HFFc6 (cell line): ENCODE results near the gene AP1G1. TPM values are rescaled to one million over a fixed set of nuclear protein-coding genes. Genes with fewer than 3 reads are reported as not detected.

Experiments
- DNase-seq: peaks from one replicate; pipeline ENCODE4 v3.0.0-alpha.2; 2018
- H3K27ac Mint-ChIP-seq: 2 replicates; pipeline ENCODE4 v1.8.0; 2020; ENCODE audit warnings: mild to moderate bottlenecking, mixed read lengths
- H3K27me3 Mint-ChIP-seq: 2 replicates; pipeline ENCODE4 v1.8.0; 2021; ENCODE audit warnings: mild to moderate bottlenecking, moderate library complexity, mixed read lengths; ENCODE audit not compliant: insufficient read depth
- H3K36me3 Mint-ChIP-seq: 2 replicates; pipeline ENCODE4 v1.8.0; 2021; ENCODE audit warnings: low read depth, mixed read lengths
- H3K4me1 Mint-ChIP-seq: 2 replicates; pipeline ENCODE4 v1.8.0; 2020; ENCODE audit warnings: low read depth, mixed read lengths
- H3K4me3 Mint-ChIP-seq: 2 replicates; pipeline ENCODE4 v1.8.0; 2020; ENCODE audit warnings: mild to moderate bottlenecking, moderate library complexity, mixed read lengths
- H3K9me3 Mint-ChIP-seq: 2 replicates; pipeline ENCODE4 v1.8.0; 2020; ENCODE audit warnings: mild to moderate bottlenecking, mixed read lengths
- CTCF ChIP-seq: fragments of 200-600 bp; sonication (generic); IDR thresholded peaks from 2 replicates; pipeline ENCODE4 v1.5.0; 2021; ENCODE audit warnings: antibody characterized with exemption, mild to moderate bottlenecking
- total RNA-seq, 6 experiments: library from RNA; stranded (reverse); fragmentation: NEBNext Ultra II Directional; extraction: Animal tissue kit (Norgen Biotek cat#: 25700); gene quantifications; 2 replicates in 1 of 6; 3 replicates in 5 of 6; pipeline ENCODE4 v1.2.3, GENCODE V29; 2021

Gene AP1G1
- total RNA-seq, 6 experiments from 2014 or later, result 87.5 to 115 (median 106) TPM

DNA sequence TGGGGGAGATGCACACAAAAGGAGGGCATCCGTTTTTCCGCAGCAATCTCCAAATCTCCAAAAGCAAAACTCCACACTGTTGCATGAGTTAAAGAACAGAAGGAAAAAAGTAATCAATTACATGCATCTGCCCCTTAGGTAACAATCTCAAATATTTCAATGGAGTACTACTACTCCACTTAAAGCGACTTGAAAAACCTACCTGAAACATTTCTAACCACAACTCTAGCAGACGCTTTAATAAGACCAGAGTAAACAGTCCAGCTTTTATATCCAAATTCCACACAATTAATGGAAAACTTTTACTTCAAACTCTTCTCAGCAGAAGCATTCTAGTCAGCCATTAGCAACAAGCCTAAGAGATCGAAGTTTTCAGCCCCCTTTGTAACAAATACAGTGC, 29.9 kb downstream of the AP1G1 start:
- TF ChIP-seq CTCF, result no peak
- DNase-seq, result no peak
- peaks cover 15% of the 10 kb centered on the region for H3K4me1 Mint-ChIP-seq
- no peaks in the 10 kb centered on the region for H3K27me3 Mint-ChIP-seq
- H3K27ac Mint-ChIP-seq, result no peak overlapping the region; the same call in 1 of the 2 replicates
- no peak overlapping the region for H3K4me3 Mint-ChIP-seq
- no peaks in the 10 kb centered on the region for H3K9me3 Mint-ChIP-seq
- H3K36me3 Mint-ChIP-seq, result peaks cover 15% of the 10 kb centered on the region

DNA sequence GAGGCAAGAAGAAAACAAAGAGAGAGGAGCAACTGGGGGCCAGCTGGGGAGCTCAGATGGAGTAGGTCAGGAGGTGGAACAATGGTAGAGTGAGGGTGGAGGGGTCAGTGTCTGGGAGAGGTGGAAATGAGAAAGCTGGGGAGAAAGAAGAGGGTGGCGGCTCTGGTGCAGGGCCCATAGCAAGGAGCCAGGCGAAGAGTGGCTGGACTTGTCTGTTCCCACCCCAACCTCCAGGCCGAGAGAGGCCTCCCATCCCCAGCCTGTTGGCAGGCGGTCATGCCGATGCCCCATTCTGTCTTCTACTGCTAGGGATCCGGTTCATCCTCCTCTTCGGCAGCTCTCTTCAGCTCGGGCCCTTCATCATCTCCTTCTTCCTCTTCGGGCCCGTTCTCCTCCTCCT, 31.3 kb downstream of the AP1G1 start:
- no peaks in the 10 kb centered on the region for H3K9me3 Mint-ChIP-seq

GRCh38 chr16:71775949-71776348, 32.7 kb downstream of the AP1G1 start:
- H3K4me3 Mint-ChIP-seq, result no peak overlapping the region

More for the DNA sequence above, 31.3 kb downstream of the AP1G1 start:
- no peak for TF ChIP-seq CTCF
- Mint-ChIP-seq H3K36me3 (peaks cover 15% of the 10 kb centered on the region), H3K4me3 (no peak overlapping the region), H3K4me1 (peaks cover 25% of the 10 kb centered on the region), H3K27ac (no peak overlapping the region), H3K27me3 (no peaks in the 10 kb centered on the region)
- DNase-seq, result no peak

GRCh38 chr16:71771571-71771970, 37.1 kb downstream of the AP1G1 start:
- peak; percentile 4 for DNase-seq
- peaks cover 37% of the 10 kb centered on the region for H3K4me1 Mint-ChIP-seq
- H3K27ac Mint-ChIP-seq, result peak overlapping the region; percentile 45; the same call in 1 of the 2 replicates
- no peak overlapping the region for H3K4me3 Mint-ChIP-seq
- TF ChIP-seq CTCF, result no peak
- H3K27me3 Mint-ChIP-seq, result no peaks in the 10 kb centered on the region
- peaks cover 26% of the 10 kb centered on the region for H3K36me3 Mint-ChIP-seq
- H3K9me3 Mint-ChIP-seq, result no peaks in the 10 kb centered on the region

More at GRCh38 chr16:71775949-71776348, 32.7 kb downstream of the AP1G1 start:
- Mint-ChIP-seq H3K27ac (no peak overlapping the region), H3K4me1 (peaks cover 27% of the 10 kb centered on the region), H3K27me3 (no peaks in the 10 kb centered on the region), H3K36me3 (peaks cover 19% of the 10 kb centered on the region), H3K9me3 (no peaks in the 10 kb centered on the region)
- no peak for DNase-seq
- no peak for TF ChIP-seq CTCF

DNA sequence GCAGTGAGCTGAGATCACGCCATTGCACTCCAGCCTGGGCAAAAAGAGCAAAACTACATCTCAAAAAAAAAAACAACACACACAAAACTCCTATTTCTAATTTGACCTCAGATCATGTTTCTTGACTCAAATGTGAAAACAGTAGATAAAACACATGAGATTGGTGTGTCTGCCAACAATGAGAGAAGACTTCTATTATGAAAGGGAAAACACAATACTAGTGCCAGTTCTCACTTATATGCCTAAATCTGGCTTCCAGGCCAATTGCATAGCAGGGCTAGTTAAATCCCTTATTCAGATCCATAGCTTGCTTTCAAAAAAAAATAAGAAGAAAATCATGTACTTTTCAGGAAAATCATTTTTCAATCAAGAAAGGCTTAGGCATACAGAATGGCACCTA, 39.4 kb downstream of the AP1G1 start:
- Mint-ChIP-seq H3K9me3 (no peaks in the 10 kb centered on the region), H3K27ac (no peak overlapping the region), H3K36me3 (peaks cover 21% of the 10 kb centered on the region), H3K27me3 (no peaks in the 10 kb centered on the region), H3K4me3 (no peak overlapping the region), H3K4me1 (peaks cover 41% of the 10 kb centered on the region)
- DNase-seq, result no peak
- TF ChIP-seq CTCF, result no peak
